ENCODE results near the gene APOBEC4.
"Not testable (repeated sequence)": the region's sequence is repeated elsewhere in the genome, so short reads cannot be mapped to it uniquely, and the experiment has no call there.

Gene APOBEC4
- total RNA-seq, result 0 reads per million in 4 experiments

GRCh38 chr1:183652547-183653461 lies at the start of gene APOBEC4:
TSS of gene APOBEC4 (minus strand) at chr1:183653316. CDS start at chr1:183648781, 4,535 bp downstream.
- no peak for DNase-seq

GRCh38 chr1:183702813-183703198 lies 49.7 kb upstream of the APOBEC4 start:
- DNase-seq, result no peak

- no peak for DNase-seq
Measured at GRCh38 chr1:183702087-183702812, 49.1 kb upstream of the APOBEC4 start.

- no peak for DNase-seq
Measured at GRCh38 chr1:183699616-183700160, 46.6 kb upstream of the APOBEC4 start.

GRCh38 chr1:183697814-183698590 lies 44.9 kb upstream of the APOBEC4 start:
- DNase-seq, result no peak

GRCh38 chr1:183696981-183697380 lies 43.9 kb upstream of the APOBEC4 start:
- no peak for DNase-seq

GRCh38 chr1:183694755-183695154 lies 41.6 kb upstream of the APOBEC4 start:
- DNase-seq, result no peak

- DNase-seq, result no peak
Measured at GRCh38 chr1:183694066-183694465, 41.0 kb upstream of the APOBEC4 start.

GRCh38 chr1:183693521-183693920 lies 40.4 kb upstream of the APOBEC4 start:
- DNase-seq, result no peak

- DNase-seq, result no peak
Measured at GRCh38 chr1:183689762-183690204, 36.7 kb upstream of the APOBEC4 start.

- DNase-seq, result no peak
Measured at GRCh38 chr1:183688341-183689060, 35.4 kb upstream of the APOBEC4 start.

- no peak for DNase-seq
Measured at GRCh38 chr1:183687546-183688304, 34.6 kb upstream of the APOBEC4 start.

- no peak for DNase-seq
Measured at GRCh38 chr1:183686229-183686628, 33.1 kb upstream of the APOBEC4 start.

GRCh38 chr1:183685112-183685713 lies 32.1 kb upstream of the APOBEC4 start:
- DNase-seq, result no peak

GRCh38 chr1:183679363-183679762 lies 26.2 kb upstream of the APOBEC4 start:
- DNase-seq, result not testable (repeated sequence)

GRCh38 chr1:183678819-183679218 lies 25.7 kb upstream of the APOBEC4 start:
- no peak for DNase-seq

- DNase-seq, result no peak
Measured at GRCh38 chr1:183676586-183677189, 23.6 kb upstream of the APOBEC4 start.

GRCh38 chr1:183675883-183676585 lies 22.9 kb upstream of the APOBEC4 start:
- DNase-seq, result no peak

- DNase-seq, result no peak
Measured at GRCh38 chr1:183675381-183675780, 22.3 kb upstream of the APOBEC4 start.

GRCh38 chr1:183674886-183675285 lies 21.8 kb upstream of the APOBEC4 start:
- no peak for DNase-seq
